GM19193 (cell line): ENCODE results near the gene DGAT2L6.

Source experiments
- POLR2A ChIP-seq: IDR thresholded peaks from 4 replicates; pipeline ENCODE4 v1.6.1; 2011; ENCODE audit not compliant: insufficient read depth, insufficient read length; ENCODE audit errors: extremely low read depth

DGAT2L6 gene

DNA sequence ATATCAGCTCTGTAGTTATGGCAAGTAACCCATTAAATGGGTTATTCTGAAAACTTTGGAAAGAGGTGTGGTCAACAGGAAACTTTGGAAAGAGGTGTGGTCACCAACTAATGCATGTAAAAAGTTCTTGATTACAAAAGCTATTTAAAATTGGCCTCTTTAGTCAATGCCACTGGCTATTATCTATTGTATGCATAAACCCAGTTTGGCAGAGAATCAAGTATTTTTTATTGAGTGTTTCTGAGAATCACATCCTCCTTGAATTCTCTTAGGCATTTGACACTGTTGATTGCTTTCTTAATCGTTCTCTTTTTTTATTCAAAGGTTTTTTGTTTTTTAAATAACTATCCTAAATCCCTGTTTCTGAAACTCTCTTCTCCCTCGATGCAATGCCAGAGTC lies 75.2 kb downstream of the DGAT2L6 start:
- no peak for TF ChIP-seq POLR2A

DNA sequence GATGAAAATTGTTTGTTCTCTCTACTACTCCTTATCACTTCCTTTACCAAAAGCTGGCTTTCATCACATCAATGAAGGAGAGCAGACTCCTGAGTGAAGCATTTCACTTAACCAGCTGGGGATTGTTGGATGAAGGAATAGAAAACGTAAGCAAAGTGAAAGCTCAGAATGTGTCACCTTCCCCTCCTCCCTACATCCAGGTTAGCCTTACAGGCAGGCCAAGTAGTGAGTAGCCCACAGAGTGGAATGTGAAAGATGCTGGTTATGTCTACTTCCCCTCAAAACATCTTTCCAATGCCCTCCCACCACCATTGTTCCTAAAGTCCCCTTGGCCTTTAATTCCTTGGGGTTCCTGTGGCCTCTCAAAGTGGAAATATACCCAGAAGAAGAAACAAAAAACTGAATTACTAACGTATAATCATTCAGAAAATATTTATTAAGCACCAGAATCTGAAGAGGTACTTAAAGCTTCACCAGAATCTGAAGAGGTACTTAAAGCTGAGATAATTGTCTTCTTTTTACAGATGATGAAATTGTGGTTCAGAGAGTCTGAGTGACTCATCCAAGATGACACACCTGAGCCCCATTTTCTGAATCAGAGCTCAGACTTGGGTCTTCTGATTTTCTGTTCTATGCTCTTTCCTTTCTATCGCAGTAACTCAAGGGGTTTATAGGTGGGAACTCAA lies 76.2 kb downstream of the DGAT2L6 start:
- TF ChIP-seq POLR2A = no peak

DNA sequence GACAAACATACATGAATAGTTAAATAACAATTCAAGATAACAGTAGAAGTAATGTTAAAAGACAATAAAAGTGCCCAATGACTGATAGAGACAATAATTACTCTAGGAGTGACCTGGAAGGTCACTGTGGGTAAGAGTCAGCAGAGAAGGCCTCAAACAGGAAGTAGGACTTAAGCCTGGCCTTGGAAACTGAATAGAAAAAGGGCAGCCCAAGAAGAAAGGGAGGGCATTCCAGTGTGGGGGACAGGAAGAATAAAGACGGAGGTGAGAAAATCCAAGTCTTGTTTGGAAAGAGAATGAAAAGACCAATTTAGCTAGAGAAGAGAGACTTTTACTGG lies 76.7 kb downstream of the DGAT2L6 start:
- no peak for TF ChIP-seq POLR2A

DNA sequence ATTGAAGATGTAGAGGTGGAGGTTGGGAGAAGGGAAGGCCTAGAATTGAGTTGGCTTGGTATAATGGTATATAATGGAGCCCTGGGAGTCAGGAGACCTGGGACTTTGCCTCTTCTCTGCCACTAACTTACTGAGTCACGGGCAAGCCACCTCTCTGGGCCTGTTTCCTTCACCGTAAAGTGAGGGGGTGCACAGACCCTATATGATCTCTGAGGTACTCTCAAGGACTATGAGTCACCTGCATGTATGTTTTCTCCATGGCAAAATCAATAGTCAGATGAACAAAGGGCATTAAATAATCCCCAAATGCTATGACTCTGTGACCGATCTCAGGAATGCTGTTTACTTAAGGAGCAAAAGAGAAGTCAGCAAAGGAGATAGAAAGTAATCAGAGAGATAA lies 77.6 kb downstream of the DGAT2L6 start:
- TF ChIP-seq POLR2A = no peak
